Panc1 (cell line): Measurements from ENCODE around the gene SPATC1L.
"Not testable (repeated sequence)": the region's sequence is repeated elsewhere in the genome, so short reads cannot be mapped to it uniquely, and the experiment has no call there.

Experiments used
- CTCF ChIP-seq: fragments of 450-650 bp; IDR thresholded peaks from 2 replicates; pipeline ENCODE4 v1.5.1; 2017; ENCODE audit warnings: mild to moderate bottlenecking
- TCF7L2 ChIP-seq: IDR thresholded peaks from 2 replicates; pipeline ENCODE4 v1.6.1; 2011; ENCODE audit warnings: mild to moderate bottlenecking, low read depth, low read length, inconsistent platforms

DNA sequence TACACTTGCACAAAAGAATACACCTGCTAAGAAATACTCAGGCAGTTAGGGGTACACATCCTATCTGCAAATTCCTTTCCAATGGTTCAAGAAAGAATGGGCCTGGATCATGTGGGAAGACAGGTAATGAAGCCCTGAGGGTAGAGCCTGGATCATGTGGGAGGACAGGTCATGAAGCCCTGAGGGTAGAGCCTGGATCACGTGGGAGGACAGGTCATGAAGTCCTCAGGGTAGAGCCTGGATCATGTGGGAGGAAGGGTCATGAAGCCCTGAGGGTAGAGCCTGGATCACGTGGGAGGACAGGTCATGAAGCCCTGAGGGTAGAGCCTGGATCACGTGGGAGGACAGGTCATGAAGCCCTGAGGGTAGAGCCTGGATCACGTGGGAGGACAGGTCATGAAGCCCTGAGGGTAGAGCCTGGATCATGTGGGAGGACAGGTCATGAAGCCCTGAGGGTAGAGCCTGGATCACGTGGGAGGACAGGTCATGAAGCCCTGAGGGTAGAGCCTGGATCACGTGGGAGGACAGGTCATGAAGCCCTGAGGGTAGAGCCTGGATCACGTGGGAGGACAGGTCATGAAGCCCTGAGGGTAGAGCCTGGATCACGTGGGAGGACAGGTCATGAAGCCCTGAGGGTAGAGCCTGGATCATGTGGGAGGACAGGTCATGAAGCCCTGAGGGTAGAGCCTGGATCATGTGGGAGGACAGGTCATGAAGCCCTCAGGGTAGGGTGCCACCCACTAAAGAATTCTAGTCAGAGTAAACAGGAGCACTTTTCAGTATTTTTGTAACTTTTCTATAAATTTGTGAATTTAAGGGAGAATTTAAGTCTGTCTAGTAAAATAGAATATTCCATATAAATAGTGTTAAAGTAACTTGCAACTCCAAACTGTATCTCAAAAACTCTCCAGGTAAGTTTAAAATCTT lies 16.9 kb upstream of the SPATC1L start:
- not testable (repeated sequence) for TF ChIP-seq CTCF, TCF7L2
